GM18499 (cell line): Measurements from ENCODE around the gene NSF.

Experiments used
- ATAC-seq: cut with Tn5 transposase; IDR thresholded peaks from one replicate; pipeline ENCODE4 v1.9.1; 2021; ENCODE audit warnings: moderate number of reproducible peaks; ENCODE audit not compliant: insufficient read depth, unreplicated experiment

Gene NSF

GRCh38 chr17:46793541-46793940 lies 203.1 kb downstream of the NSF start:
- no peak for ATAC-seq

GRCh38 chr17:46794318-46794717 lies 203.8 kb downstream of the NSF start:
- no peak for ATAC-seq

GRCh38 chr17:46795379-46795952 lies 205.0 kb downstream of the NSF start:
- ATAC-seq: no peak

- ATAC-seq: no peak
These were observed 205.6 kb downstream of the NSF start for GRCh38 chr17:46796084-46796483.

- no peak for ATAC-seq
These were observed 206.1 kb downstream of the NSF start for GRCh38 chr17:46796524-46796923.

- no peak for ATAC-seq
These were observed 206.6 kb downstream of the NSF start for GRCh38 chr17:46796956-46797530.

GRCh38 chr17:46800573-46800972 lies 210.1 kb downstream of the NSF start:
- no peak for ATAC-seq

- ATAC-seq: no peak
These were observed 212.3 kb downstream of the NSF start for GRCh38 chr17:46802800-46803199.

GRCh38 chr17:46803544-46803943 lies 213.1 kb downstream of the NSF start:
- no peak for ATAC-seq

GRCh38 chr17:46805771-46806170 lies 215.3 kb downstream of the NSF start:
- ATAC-seq: no peak
